NT2/D1 (cell line): Measurements from ENCODE around the gene PVALB.
A peak's percentile ranks its signal among the peaks of the same experiment; 100 is the strongest.

Experiments used
- DNase-seq: peaks from one replicate; pipeline ENCODE4 v3.0.0-alpha.2; 2011; ENCODE audit warnings: low read depth, low spot score
- H3K27me3 ChIP-seq: 2 replicates; pipeline ENCODE4 v1.6.0; 2011; ENCODE audit warnings: mild to moderate bottlenecking; ENCODE audit not compliant: insufficient read length, insufficient read depth
- H3K36me3 ChIP-seq: 2 replicates; pipeline ENCODE4 v1.6.1; 2011; ENCODE audit warnings: mild to moderate bottlenecking, low read length, mixed read lengths; ENCODE audit not compliant: insufficient read depth, insufficient read length
- H3K4me1 ChIP-seq: 2 replicates; pipeline ENCODE4 v1.5.1; 2011; ENCODE audit not compliant: insufficient read depth, insufficient read length
- H3K4me3 ChIP-seq: 2 replicates; pipeline ENCODE4 v1.5.1; 2011; ENCODE audit warnings: low read depth; ENCODE audit not compliant: insufficient read length
- H3K9ac ChIP-seq: 2 replicates; pipeline ENCODE4 v1.6.0; 2011; ENCODE audit warnings: low read depth; ENCODE audit not compliant: insufficient read length
- H3K9me3 ChIP-seq: 2 replicates; pipeline ENCODE4 v1.5.1; 2011; ENCODE audit warnings: mild to moderate bottlenecking, low read length; ENCODE audit not compliant: insufficient read depth
- SUZ12 ChIP-seq: IDR thresholded peaks from 2 replicates; pipeline ENCODE4 v1.6.1; 2011; ENCODE audit not compliant: insufficient read length, insufficient read depth; ENCODE audit errors: extremely low read depth
- YY1 ChIP-seq: IDR thresholded peaks from 2 replicates; pipeline ENCODE4 v1.6.1; 2011; ENCODE audit not compliant: insufficient read length, insufficient read depth
- ZNF274 ChIP-seq: IDR thresholded peaks from 2 replicates; pipeline ENCODE4 v1.6.1; 2011; ENCODE audit warnings: mild to moderate bottlenecking, low read depth, low read length

PVALB gene

DNA sequence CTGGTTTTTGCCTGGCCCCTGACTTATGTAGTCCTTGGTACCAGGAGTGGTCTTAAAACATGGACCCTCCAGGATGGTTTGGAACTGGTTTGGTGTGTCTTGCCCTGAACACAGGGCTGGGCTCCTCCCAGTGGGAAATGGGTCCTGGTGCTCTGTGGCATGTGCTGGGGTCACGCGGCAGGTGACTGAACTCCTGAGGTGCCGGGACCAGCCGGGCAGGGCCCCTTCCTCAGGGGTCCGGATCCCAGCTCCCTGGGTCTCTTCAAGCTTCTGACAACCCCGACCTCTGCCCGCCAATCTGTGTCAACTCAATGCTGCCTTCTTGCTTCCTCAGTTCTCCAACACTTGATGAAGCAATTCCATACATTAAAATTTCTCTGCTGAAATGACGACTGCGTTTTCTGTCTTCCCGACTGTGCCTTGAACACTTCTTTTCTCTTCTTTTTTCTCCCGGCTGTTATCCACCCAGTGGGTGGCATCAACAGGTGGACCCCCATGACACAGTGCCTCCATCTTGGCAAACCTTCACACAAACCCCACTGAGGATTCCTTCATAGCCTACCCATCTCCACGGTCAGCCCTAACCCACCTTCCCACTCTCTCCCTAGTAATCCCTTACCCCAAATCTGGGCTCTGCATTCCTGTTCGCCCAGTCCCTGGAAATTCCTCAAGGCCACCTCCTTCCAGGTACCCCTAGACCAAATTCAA, 45.3 kb downstream of the PVALB start:
- TF ChIP-seq YY1 (no peak), ZNF274 (no peak), SUZ12 (no peak)
- Histone ChIP-seq H3K9ac (no peak overlapping the region), H3K27me3 (no peaks in the 10 kb centered on the region), H3K4me1 (peaks cover 8% of the 10 kb centered on the region), H3K36me3 (peaks cover 13% of the 10 kb centered on the region), H3K4me3 (no peak overlapping the region), H3K9me3 (no peaks in the 10 kb centered on the region)
- no peak for DNase-seq

DNA sequence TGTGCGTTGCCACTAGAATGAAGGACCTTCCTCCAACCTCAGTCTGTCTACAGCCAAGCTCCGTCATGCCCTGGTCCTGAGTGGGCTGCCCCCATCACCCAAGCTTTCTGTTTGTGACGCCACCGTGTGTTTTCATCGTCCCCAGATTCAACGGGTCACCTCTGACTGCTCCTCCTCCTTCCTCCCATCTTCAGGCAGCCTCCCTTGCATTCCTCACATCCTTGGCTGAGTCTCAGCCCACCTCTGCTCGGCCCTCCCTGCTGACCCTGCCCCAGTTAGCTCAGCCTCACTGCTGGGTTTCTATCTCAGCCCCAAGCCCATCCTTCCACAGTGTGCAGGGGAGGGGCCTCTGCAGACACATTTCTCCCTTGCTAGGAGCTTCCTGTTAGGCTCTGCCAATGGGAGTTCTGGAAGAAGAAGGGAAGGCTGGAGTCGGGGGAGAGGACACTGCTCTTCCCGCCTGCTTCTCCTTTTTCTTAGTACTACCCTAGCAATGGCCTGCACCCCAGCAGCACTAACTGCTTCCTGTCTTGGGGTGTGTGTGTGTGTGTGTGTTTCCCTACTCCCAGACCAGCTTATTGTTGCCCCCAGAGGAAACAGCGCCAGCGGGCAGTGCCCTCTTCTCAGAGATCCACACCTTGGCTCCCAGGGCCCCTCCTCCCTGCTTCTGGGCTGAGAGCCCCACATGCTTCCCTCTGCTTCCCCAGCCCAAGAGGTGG, 46.2 kb downstream of the PVALB start:
- Histone ChIP-seq H3K27me3 (no peaks in the 10 kb centered on the region), H3K9ac (no peak overlapping the region), H3K4me3 (no peak overlapping the region), H3K9me3 (no peaks in the 10 kb centered on the region), H3K4me1 (peaks cover 9% of the 10 kb centered on the region), H3K36me3 (peaks cover 16% of the 10 kb centered on the region)
- TF ChIP-seq ZNF274 (no peak), YY1 (no peak), SUZ12 (no peak)
- DNase-seq, result peak; percentile 39

DNA sequence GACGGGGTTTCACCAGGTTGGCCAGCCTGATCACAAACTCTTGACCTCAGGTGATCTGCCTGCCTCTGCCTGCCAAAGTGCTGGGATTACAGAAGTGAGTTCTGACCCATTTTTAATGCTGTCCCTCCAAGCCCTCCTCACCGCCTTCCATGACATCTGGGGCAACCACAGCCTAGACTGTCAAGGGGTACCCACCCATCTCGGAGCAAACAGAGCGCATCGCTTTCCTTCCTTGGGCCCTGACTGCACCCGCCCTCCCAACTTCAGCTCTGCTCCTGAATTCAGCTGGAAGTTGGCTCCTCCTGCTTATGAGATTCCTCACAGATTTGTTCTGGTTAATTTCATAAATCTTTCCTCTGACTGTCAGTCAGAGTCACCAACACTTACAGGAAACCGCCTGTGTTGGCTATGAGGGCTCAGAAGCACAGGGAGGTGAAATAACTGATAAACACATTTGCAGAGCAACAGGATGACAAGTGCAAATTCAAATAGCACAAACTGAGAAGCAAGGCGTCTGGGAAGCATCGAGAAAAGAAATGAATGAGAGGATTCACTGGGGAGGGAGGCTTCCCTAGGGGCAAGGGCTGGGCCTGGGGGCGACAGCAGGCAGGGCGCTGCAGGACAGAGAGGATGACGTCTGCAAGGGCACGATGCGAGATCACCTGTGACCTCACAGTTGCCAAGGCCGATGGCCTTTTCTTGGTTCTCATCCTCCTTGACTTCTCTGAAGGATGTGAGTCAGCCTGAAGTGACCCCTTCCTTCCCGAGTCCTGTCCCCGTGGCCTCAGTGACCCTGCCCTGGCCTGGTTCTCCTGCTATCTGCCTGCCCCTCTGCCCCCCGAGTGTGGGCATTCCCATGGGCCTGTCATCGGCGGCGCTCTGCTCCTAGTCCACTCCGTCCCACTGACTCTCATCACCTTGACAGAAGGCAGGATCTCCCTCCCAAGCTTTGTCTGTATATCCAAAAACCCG, 47.0 kb downstream of the PVALB start:
- Histone ChIP-seq H3K9ac (no peak overlapping the region), H3K4me1 (peaks cover 9% of the 10 kb centered on the region), H3K27me3 (no peaks in the 10 kb centered on the region), H3K4me3 (no peak overlapping the region), H3K36me3 (peaks cover 24% of the 10 kb centered on the region), H3K9me3 (no peaks in the 10 kb centered on the region)
- DNase-seq, result no peak
- TF ChIP-seq ZNF274, result no peak
- no peak for TF ChIP-seq SUZ12
- no peak for TF ChIP-seq YY1

DNA sequence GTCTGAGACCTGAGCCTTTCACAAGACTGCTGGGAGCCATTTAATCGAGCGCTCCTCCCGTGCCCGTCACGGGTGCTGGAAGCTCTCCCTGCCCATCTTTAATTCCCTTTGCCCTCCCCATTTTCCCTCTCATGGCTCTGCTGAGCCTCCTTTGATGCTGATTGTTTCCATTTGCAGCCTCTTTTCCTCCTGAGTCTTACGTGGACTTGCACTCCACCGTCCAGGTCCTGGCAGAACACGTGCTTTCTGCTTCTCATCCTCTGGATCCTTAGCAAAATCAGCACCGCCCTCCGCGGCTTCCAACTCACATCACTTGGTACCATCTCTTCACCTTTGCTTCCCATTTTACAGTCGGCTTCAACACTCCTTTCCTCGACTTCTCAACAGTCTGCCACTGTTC, 48.2 kb downstream of the PVALB start:
- Histone ChIP-seq H3K9ac (no peak overlapping the region), H3K9me3 (no peaks in the 10 kb centered on the region), H3K4me1 (peaks cover 9% of the 10 kb centered on the region), H3K4me3 (no peak overlapping the region), H3K27me3 (no peaks in the 10 kb centered on the region), H3K36me3 (peaks cover 31% of the 10 kb centered on the region)
- TF ChIP-seq SUZ12, result no peak
- TF ChIP-seq ZNF274, result no peak
- TF ChIP-seq YY1, result no peak
- DNase-seq, result no peak

DNA sequence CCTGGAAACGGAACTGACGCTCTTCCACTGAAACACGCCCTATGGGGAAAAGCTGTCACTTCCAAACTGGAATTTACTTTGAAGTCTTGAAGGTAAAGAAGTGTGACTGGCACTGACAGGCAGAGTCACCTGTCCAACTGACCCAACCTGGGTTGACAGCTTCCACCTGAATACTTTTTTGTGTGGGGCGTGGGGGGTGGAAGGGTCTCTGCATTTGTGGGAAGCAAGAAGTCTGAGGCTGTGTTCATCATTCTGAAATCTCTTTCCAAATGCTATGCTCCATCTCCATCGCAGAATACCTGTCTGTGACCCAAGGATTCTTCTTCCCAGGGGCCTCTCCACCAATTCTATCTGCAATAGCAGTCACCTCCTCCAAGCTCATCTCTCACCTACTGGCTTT, 48.7 kb downstream of the PVALB start:
- Histone ChIP-seq H3K9me3 (peaks cover 2% of the 10 kb centered on the region; the same call in 1 of the 2 replicates), H3K4me3 (no peak overlapping the region), H3K27me3 (no peaks in the 10 kb centered on the region), H3K36me3 (peaks cover 36% of the 10 kb centered on the region), H3K9ac (no peak overlapping the region), H3K4me1 (peaks cover 9% of the 10 kb centered on the region)
- DNase-seq, result no peak
- no peak for TF ChIP-seq ZNF274
- TF ChIP-seq SUZ12, result no peak
- TF ChIP-seq YY1, result no peak

DNA sequence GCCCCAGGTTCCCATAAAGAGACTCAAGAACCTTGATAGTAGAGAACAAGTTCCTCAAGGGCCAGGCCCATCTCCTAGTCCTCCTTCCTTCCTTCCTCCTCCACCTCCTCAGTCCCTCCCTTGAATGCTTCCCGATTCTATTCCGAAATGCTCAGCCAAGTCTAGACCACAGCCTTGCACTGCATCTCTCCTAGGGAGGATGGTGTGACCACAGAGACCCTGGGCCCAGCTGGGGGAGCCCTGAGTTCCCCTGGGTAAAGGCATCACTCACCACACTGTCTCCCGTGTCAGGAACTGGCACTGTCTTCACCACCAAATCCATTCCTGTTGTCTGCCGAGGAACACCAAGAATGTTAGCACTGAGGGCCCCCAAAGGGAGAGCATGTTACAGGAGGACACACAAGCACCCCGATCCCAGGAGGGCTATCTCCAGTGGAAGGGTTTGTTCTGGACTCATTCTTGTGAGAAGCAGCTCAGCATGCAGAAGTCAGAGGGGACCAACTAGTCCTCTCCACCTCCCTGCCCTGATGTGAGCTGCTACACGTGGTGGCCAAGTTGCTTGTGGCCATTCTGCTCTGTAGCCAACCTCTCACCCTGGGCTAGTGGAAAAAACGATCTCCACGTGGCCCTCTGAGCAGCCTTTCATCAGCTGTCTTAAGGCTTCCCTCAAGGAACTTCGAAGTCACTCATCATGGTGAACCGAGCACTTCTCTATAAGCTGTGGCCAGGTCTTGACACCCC, 49.6 kb downstream of the PVALB start:
- peaks cover 9% of the 10 kb centered on the region for H3K4me1 ChIP-seq
- TF ChIP-seq YY1 (no peak), SUZ12 (no peak), ZNF274 (no peak)
- H3K27me3 ChIP-seq, result no peaks in the 10 kb centered on the region
- H3K9ac ChIP-seq, result no peak overlapping the region
- peaks cover 7% of the 10 kb centered on the region; the same call in 1 of the 2 replicates for H3K9me3 ChIP-seq
- peaks cover 42% of the 10 kb centered on the region for H3K36me3 ChIP-seq
- DNase-seq, result no peak
- H3K4me3 ChIP-seq, result no peak overlapping the region
